ENCODE results near the gene CPNE2. TPM values are rescaled to one million over a fixed set of nuclear protein-coding genes. Genes with fewer than 3 reads are reported as not detected.

Gene CPNE2
- total RNA-seq, 1 experiment from 2014 or later: 14.5 TPM

DNA sequence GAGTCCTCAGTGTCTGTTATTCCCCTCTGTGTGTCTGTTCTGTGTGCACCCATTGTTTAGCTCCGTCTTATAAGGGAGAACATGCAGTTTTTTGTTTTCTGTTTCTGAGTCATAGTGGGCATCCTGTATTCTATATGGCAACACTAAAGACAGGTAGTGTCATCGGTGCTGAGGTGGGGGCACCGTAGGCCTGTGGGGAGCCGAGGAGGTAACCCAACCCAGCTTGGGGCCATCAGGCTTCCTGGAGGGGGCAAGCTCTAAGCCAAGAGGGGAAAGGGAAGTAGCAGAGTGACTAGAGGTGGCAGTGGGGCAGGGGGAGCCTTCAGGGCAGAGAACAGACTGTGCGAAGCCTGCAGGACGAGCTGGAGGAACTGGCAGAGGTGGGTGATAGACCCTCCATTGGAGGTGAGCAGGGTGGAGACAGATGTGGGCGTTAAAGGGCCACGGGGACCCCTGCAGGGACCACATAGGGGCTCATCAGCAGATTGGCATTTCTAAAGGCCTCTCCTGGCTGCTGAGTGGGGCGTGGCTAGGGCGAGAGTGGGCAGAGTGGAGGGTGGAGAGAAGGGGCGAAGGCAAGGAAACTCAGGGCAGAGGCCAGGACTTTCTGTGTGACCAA lies 36.5 kb downstream of the CPNE2 start:
- H3K27ac Mint-ChIP-seq (ENCODE audit: unreplicated experiment): no peak overlapping the region
- H3K4me1 Mint-ChIP-seq (ENCODE audit: low read depth, unreplicated experiment): no peaks in the 10 kb centered on the region
- no peaks in the 10 kb centered on the region for H3K27me3 Mint-ChIP-seq (ENCODE audit: unreplicated experiment)
- DNase-seq: no peak
- no peak overlapping the region for H3K4me3 Mint-ChIP-seq (ENCODE audit: low read depth, unreplicated experiment)
- TF ChIP-seq, protein P1, sequence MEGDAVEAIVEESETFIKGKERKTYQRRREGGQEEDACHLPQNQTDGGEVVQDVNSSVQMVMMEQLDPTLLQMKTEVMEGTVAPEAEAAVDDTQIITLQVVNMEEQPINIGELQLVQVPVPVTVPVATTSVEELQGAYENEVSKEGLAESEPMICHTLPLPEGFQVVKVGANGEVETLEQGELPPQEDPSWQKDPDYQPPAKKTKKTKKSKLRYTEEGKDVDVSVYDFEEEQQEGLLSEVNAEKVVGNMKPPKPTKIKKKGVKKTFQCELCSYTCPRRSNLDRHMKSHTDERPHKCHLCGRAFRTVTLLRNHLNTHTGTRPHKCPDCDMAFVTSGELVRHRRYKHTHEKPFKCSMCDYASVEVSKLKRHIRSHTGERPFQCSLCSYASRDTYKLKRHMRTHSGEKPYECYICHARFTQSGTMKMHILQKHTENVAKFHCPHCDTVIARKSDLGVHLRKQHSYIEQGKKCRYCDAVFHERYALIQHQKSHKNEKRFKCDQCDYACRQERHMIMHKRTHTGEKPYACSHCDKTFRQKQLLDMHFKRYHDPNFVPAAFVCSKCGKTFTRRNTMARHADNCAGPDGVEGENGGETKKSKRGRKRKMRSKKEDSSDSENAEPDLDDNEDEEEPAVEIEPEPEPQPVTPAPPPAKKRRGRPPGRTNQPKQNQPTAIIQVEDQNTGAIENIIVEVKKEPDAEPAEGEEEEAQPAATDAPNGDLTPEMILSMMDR (IDR thresholded peaks at IDR 0.05; ENCODE audit: unreplicated experiment): no peak
- intact Hi-C loops (cut with micrococcal nuclease; ENCODE audit: unreplicated experiment): no loop called here
- no TSS peak for BruUV-seq (replicated peaks)
- H3K9me3 Mint-ChIP-seq (ENCODE audit: low read depth, unreplicated experiment): no peaks in the 10 kb centered on the region
- peaks cover 5% of the 10 kb centered on the region for H3K36me3 Mint-ChIP-seq (ENCODE audit: insufficient read depth, unreplicated experiment)
- CTCF ChIA-PET: interaction anchor here (0.5 kb wide), 1 partner anchor 542 kb away, joined by 4 read pairs; no protein-coding TSS in a partner anchor

- no peak for DNase-seq
- no peaks in the 10 kb centered on the region for H3K9me3 Mint-ChIP-seq (ENCODE audit: low read depth, unreplicated experiment)
- CTCF ChIA-PET: no interaction called here
- TF ChIP-seq, protein P1 (IDR thresholded peaks at IDR 0.05; ENCODE audit: unreplicated experiment): no peak
- intact Hi-C loops (cut with micrococcal nuclease; ENCODE audit: unreplicated experiment): no loop called here
- no peaks in the 10 kb centered on the region for H3K4me1 Mint-ChIP-seq (ENCODE audit: low read depth, unreplicated experiment)
- peaks cover 5% of the 10 kb centered on the region for H3K36me3 Mint-ChIP-seq (ENCODE audit: insufficient read depth, unreplicated experiment)
- H3K27me3 Mint-ChIP-seq (ENCODE audit: unreplicated experiment): no peaks in the 10 kb centered on the region
- H3K4me3 Mint-ChIP-seq (ENCODE audit: low read depth, unreplicated experiment): no peak overlapping the region
- no peak overlapping the region for H3K27ac Mint-ChIP-seq (ENCODE audit: unreplicated experiment)
- BruUV-seq (replicated peaks): no TSS peak
Measured at GRCh38 chr16:57130950-57131321, 38.6 kb downstream of the CPNE2 start.

DNA sequence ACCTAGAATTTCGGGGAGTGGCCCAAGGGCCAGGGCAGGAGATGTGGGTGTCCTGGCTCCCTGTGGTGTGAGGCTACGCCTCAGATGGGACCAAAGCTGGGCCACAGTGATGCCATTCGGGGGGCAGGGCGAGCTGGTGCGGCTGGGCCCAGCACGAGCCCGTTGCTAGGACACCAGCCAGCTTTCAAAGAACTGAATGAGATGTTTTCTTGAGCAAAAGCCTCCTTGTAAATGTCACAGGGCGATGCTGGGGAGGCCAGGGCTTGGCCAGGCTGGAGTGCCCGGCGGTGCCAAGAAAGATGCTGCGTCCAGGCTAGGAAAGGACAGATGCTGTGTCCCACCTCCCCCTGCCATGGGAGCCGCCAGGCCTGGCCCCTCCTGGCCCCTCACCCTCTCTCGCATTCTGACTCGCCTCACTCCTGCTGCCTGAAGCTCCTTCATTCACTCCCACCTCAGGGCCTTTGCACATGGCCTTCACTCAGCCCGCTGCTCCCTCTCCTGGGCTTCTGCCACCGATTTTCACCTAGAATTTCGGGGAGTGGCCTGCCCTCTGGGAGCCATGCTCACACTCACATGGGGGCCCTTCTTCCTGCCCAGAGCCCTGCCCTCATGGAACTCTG lies 39.1 kb downstream of the CPNE2 start:
- no TSS peak for BruUV-seq (replicated peaks)
- H3K9me3 Mint-ChIP-seq (ENCODE audit: low read depth, unreplicated experiment): no peaks in the 10 kb centered on the region
- CTCF ChIA-PET: no interaction called here

DNA sequence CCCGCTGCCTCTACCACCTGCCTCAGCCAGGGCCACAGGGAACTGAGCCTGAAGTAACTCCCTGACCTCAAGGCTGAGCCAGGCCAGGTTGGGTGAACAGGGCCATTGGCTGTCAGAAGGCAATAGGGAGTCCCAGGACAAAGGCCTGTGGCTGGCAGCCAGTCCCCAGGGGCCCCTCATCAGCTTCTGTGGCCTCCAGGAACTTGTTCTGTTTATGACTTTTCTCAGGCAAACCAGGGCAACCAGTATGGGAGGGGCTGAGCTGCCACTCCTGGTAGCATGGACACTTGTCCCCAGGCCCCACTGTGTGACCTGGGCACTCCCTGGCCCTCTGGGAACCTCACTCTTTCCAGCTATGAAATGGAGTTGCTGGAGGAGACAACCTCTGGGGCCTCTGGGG lies 40.1 kb downstream of the CPNE2 start:
- intact Hi-C loops (cut with micrococcal nuclease; ENCODE audit: unreplicated experiment): no loop called here
- Mint-ChIP-seq H3K36me3 (ENCODE audit: insufficient read depth, unreplicated experiment) (peaks cover 5% of the 10 kb centered on the region), H3K27ac (ENCODE audit: unreplicated experiment) (no peak overlapping the region), H3K9me3 (ENCODE audit: low read depth, unreplicated experiment) (no peaks in the 10 kb centered on the region), H3K4me3 (ENCODE audit: low read depth, unreplicated experiment) (no peak overlapping the region), H3K27me3 (ENCODE audit: unreplicated experiment) (no peaks in the 10 kb centered on the region), H3K4me1 (ENCODE audit: low read depth, unreplicated experiment) (no peaks in the 10 kb centered on the region)
- CTCF ChIA-PET: interaction anchor here (0.9 kb wide), 1 partner anchor 10 kb away, joined by 3 read pairs; no protein-coding TSS in a partner anchor
- TF ChIP-seq, protein P1 (IDR thresholded peaks at IDR 0.05; ENCODE audit: unreplicated experiment): no peak
- peak; percentile 24 for DNase-seq
- BruUV-seq (replicated peaks): no TSS peak

More for the DNA sequence above, 39.1 kb downstream of the CPNE2 start:
- H3K27me3 Mint-ChIP-seq (ENCODE audit: unreplicated experiment): no peaks in the 10 kb centered on the region
- no peaks in the 10 kb centered on the region for H3K4me1 Mint-ChIP-seq (ENCODE audit: low read depth, unreplicated experiment)
- peaks cover 5% of the 10 kb centered on the region for H3K36me3 Mint-ChIP-seq (ENCODE audit: insufficient read depth, unreplicated experiment)
- intact Hi-C loops (cut with micrococcal nuclease; ENCODE audit: unreplicated experiment): no loop called here
- H3K4me3 Mint-ChIP-seq (ENCODE audit: low read depth, unreplicated experiment): no peak overlapping the region
- DNase-seq: no peak
- TF ChIP-seq, protein P1 (IDR thresholded peaks at IDR 0.05; ENCODE audit: unreplicated experiment): no peak
- no peak overlapping the region for H3K27ac Mint-ChIP-seq (ENCODE audit: unreplicated experiment)
